Small intestine (tissue), 7 donors: ENCODE data around the gene MEI1. TPM values are rescaled to one million over a fixed set of nuclear protein-coding genes. Genes with fewer than 3 reads are reported as not detected.

ENCODE experiments used
- DNase-seq, 2 donors: peaks; one replicate each; pipeline versions ENCODE4 v3.0.0 to v3.0.0-alpha.2; 2013
- FAIRE-seq: peaks from 2 replicates; lab custom pipeline; 2012; peaks lifted over from hg19 to GRCh38; lab: Jason Lieb, UNC
- H3K27ac ChIP-seq, 3 donors: one replicate each; pipeline ENCODE4 v1.5.1; 2013; ENCODE audit warnings: low read length in 2 of 3, mild to moderate bottlenecking in 2 of 3, control low read depth in 1 of 3, inconsistent platforms in 1 of 3, low read depth in 1 of 3, moderate library complexity in 1 of 3
- H3K27me3 ChIP-seq, 3 donors: one replicate each; pipeline ENCODE4 v1.6.1; 2013; ENCODE audit warnings: low read length in 3 of 3, inconsistent platforms in 1 of 3; ENCODE audit not compliant: control insufficient read depth in 3 of 3, insufficient read depth in 3 of 3
- H3K36me3 ChIP-seq, 3 donors: one replicate each; pipeline ENCODE4 v1.6.1; 2013; ENCODE audit warnings: low read length in 3 of 3, inconsistent platforms in 1 of 3, low read depth in 1 of 3, mild to moderate bottlenecking in 1 of 3, moderate library complexity in 1 of 3; ENCODE audit not compliant: control insufficient read depth in 3 of 3, insufficient read depth in 2 of 3
- H3K4me1 ChIP-seq, 3 donors: one replicate each; pipeline ENCODE4 v1.6.1; 2013; ENCODE audit warnings: low read length in 2 of 3, inconsistent platforms in 1 of 3, low read depth in 1 of 3, mild to moderate bottlenecking in 1 of 3, moderate library complexity in 1 of 3; ENCODE audit not compliant: control insufficient read depth in 3 of 3, insufficient read depth in 2 of 3
- H3K4me3 ChIP-seq, 3 donors: one replicate each; pipeline ENCODE4 v1.5.1; 2013; ENCODE audit warnings: low read length in 3 of 3, control low read depth in 1 of 3, inconsistent platforms in 1 of 3, low read depth in 1 of 3, mild to moderate bottlenecking in 1 of 3, moderate library complexity in 1 of 3
- H3K9me3 ChIP-seq, 2 donors: one replicate each; pipeline ENCODE4 v1.6.1; 2013; ENCODE audit warnings: low read depth in 1 of 2, low read length in 1 of 2; ENCODE audit not compliant: control insufficient read depth in 2 of 2, insufficient read depth in 1 of 2
- WGBS, 3 donors: extraction: QIAGEN DNeasy Blood & Tissue Kit; methylation state at CpG; one replicate each; pipeline ENCODE4 v1.1.7; 2013; 5-methylcytosine and 5-hydroxymethylcytosine counted together
- polyA plus RNA-seq, 4 donors: library from polyadenylated mRNA; stranded (reverse) in 3 of 4; unstranded in 1 of 4; fragments of 200-250 nt in 3 of 4; fragments of 120-200 nt in 1 of 4; gene quantifications; one replicate each; pipeline versions ENCODE4 v1.2.1 to v1.2.3, GENCODE V29; 2013
- donor health status: healthy with polysubstance abuse.
- donor health status: control.
- donor health status: control.
- donor health status: Bipolar disorder and iron deficiency.
- donor health status: healthy.

The MEI1 gene
- polyA plus RNA-seq, 4 donors: 1.1 to 16.8 (median 4.2) TPM

- Histone ChIP-seq H3K4me3 (no peak overlapping the region), H3K36me3 (no peaks in the 10 kb centered on the region), H3K27me3 (no peaks in the 10 kb centered on the region), H3K4me1 (no peaks in the 10 kb centered on the region), H3K9me3 (no peaks in the 10 kb centered on the region), H3K27ac (no peak overlapping the region)
- WGBS, 3 donors: 87 to 88% (median 88%) methylated on average over 3 of the region's 3 CpGs
- DNase-seq (no peak), FAIRE-seq (no peak)
Observed at GRCh38 chr22:41739576-41739975, 40.3 kb downstream of the MEI1 start.

GRCh38 chr22:41742918-41743317 lies 43.6 kb downstream of the MEI1 start:
- H3K36me3 ChIP-seq: no peaks in the 10 kb centered on the region
- no peaks in the 10 kb centered on the region for H3K4me1 ChIP-seq
- no peak overlapping the region for H3K27ac ChIP-seq
- no peak for FAIRE-seq
- WGBS, 3 donors: 56 to 61% (median 58%) methylated on average over 6 of the region's 6 CpGs
- no peak overlapping the region for H3K4me3 ChIP-seq
- DNase-seq: no peak
- H3K9me3 ChIP-seq: no peaks in the 10 kb centered on the region
- H3K27me3 ChIP-seq: peaks cover 0 to 9% (median 0%) of the 10 kb centered on the region in 3 donors

- FAIRE-seq (no peak), DNase-seq (no peak)
- no peak overlapping the region for H3K27ac ChIP-seq
Observed at GRCh38 chr22:41745968-41746367, 46.7 kb downstream of the MEI1 start.

GRCh38 chr22:41746567-41747400 lies 47.5 kb downstream of the MEI1 start:
- Histone ChIP-seq H3K4me3 (no peak overlapping the region), H3K36me3 (no peaks in the 10 kb centered on the region), H3K4me1 (no peaks in the 10 kb centered on the region), H3K9me3 (no peaks in the 10 kb centered on the region), H3K27ac (peak overlapping the region in 1 of 3 donors; percentile 60), H3K27me3 (peaks cover 0 to 9% (median 0%) of the 10 kb centered on the region in 3 donors)
- 0 to 5% (median 2%) methylated on average over 3 of the region's 3 CpGs for WGBS, 3 donors
- FAIRE-seq (no peak), DNase-seq (peak; percentile 77 to 83)

More at GRCh38 chr22:41745968-41746367, 46.7 kb downstream of the MEI1 start:
- H3K36me3 ChIP-seq: no peaks in the 10 kb centered on the region
- 60 to 70% (median 69%) methylated on average over 3 of the region's 3 CpGs for WGBS, 3 donors
- peaks cover 0 to 9% (median 0%) of the 10 kb centered on the region in 3 donors for H3K27me3 ChIP-seq
- H3K4me3 ChIP-seq: no peak overlapping the region
- no peaks in the 10 kb centered on the region for H3K9me3 ChIP-seq
- no peaks in the 10 kb centered on the region for H3K4me1 ChIP-seq

- Histone ChIP-seq H3K36me3 (no peaks in the 10 kb centered on the region), H3K27me3 (no peaks in the 10 kb centered on the region), H3K27ac (peak overlapping the region in 1 of 3 donors; percentile 55), H3K9me3 (no peaks in the 10 kb centered on the region), H3K4me1 (no peaks in the 10 kb centered on the region), H3K4me3 (no peak overlapping the region)
- DNase-seq (no peak), FAIRE-seq (no peak)
- WGBS, 3 donors: 68 to 83% (median 72%) methylated on average over 5 of the region's 5 CpGs
Observed at GRCh38 chr22:41752011-41752970, 53.0 kb downstream of the MEI1 start.

- no peak overlapping the region for H3K4me3 ChIP-seq
- H3K4me1 ChIP-seq: no peaks in the 10 kb centered on the region
- FAIRE-seq (no peak), DNase-seq (no peak)
- 48% methylated on average over 2 of the region's 2 CpGs for WGBS, 3 donors
- no peaks in the 10 kb centered on the region for H3K27me3 ChIP-seq
- H3K27ac ChIP-seq: no peak overlapping the region
- H3K36me3 ChIP-seq: no peaks in the 10 kb centered on the region
- no peaks in the 10 kb centered on the region for H3K9me3 ChIP-seq
Observed at GRCh38 chr22:41753984-41754383, 54.7 kb downstream of the MEI1 start.

- no peaks in the 10 kb centered on the region for H3K36me3 ChIP-seq
- no peaks in the 10 kb centered on the region for H3K27me3 ChIP-seq
- no peaks in the 10 kb centered on the region for H3K4me1 ChIP-seq
- no peak overlapping the region for H3K27ac ChIP-seq
- FAIRE-seq: no peak
- no peak for DNase-seq
- H3K4me3 ChIP-seq: no peak overlapping the region
- 93 to 99% (median 96%) methylated on average over 5 of the region's 5 CpGs for WGBS, 3 donors
- no peaks in the 10 kb centered on the region for H3K9me3 ChIP-seq
Observed at GRCh38 chr22:41757502-41757901, 58.2 kb downstream of the MEI1 start.

- Histone ChIP-seq H3K36me3 (no peaks in the 10 kb centered on the region), H3K27ac (no peak overlapping the region), H3K27me3 (no peaks in the 10 kb centered on the region), H3K4me3 (no peak overlapping the region), H3K4me1 (no peaks in the 10 kb centered on the region), H3K9me3 (no peaks in the 10 kb centered on the region)
- FAIRE-seq (no peak), DNase-seq (peak in 1 of 2 donors; percentile 0)
- WGBS, 3 donors: 81 to 90% (median 88%) methylated on average over 2 of the region's 2 CpGs
Observed at GRCh38 chr22:41758231-41758630, 58.9 kb downstream of the MEI1 start.
